GM23338 (cell line): ENCODE results near the gene AVP. TPM values are rescaled to one million over a fixed set of nuclear protein-coding genes. Genes with fewer than 3 reads are reported as not detected.

ENCODE experiments used
- ATAC-seq: fragments of 200-7000 bp; cut with Tn5 transposase; 3 replicates; pipeline ENCODE4 v1.9.1; 2020
- DNase-seq: peaks from one replicate; pipeline ENCODE4 v3.0.0-alpha.2; 2015; ENCODE audit warnings: low spot score
- H2AFZ ChIP-seq: fragments of 200-600 bp; sonication (generic); 2 replicates; pipeline ENCODE4 v1.8.0; 2016; ENCODE audit warnings: antibody characterized with exemption, mild to moderate bottlenecking, moderate library complexity
- H3F3A ChIP-seq: fragments of 200-600 bp; sonication (generic); replicated peaks from 2 replicates; pipeline ENCODE4 v1.8.0; 2017; ENCODE audit warnings: antibody characterized with exemption, mixed run types, low read depth
- H3K27ac ChIP-seq: fragments of 200-600 bp; sonication (generic); 2 replicates; pipeline ENCODE4 v1.6.1; 2016; ENCODE audit warnings: low read depth
- H3K27me3 ChIP-seq: fragments of 200-600 bp; sonication (generic); 2 replicates; pipeline ENCODE4 v1.8.0; 2016; ENCODE audit warnings: mild to moderate bottlenecking, mixed run types, moderate library complexity; ENCODE audit not compliant: insufficient read depth
- H3K36me3 ChIP-seq: fragments of 200-600 bp; sonication (generic); 2 replicates; pipeline ENCODE4 v1.8.0; 2016; ENCODE audit warnings: mild to moderate bottlenecking; ENCODE audit not compliant: insufficient read depth
- H3K4me1 ChIP-seq: fragments of 200-600 bp; sonication (generic); 2 replicates; pipeline ENCODE4 v1.8.0; 2016; ENCODE audit warnings: mild to moderate bottlenecking, moderate library complexity; ENCODE audit not compliant: insufficient read depth
- H3K4me2 ChIP-seq: fragments of 200-600 bp; sonication (generic); 2 replicates; pipeline ENCODE4 v1.7.1; 2017; ENCODE audit warnings: mixed run types
- H3K4me3 ChIP-seq: fragments of 200-600 bp; sonication (generic); 2 replicates; pipeline ENCODE4 v1.6.1; 2016; ENCODE audit warnings: mixed run types
- H3K79me2 ChIP-seq: fragments of 200-600 bp; sonication (generic); replicated peaks from 2 replicates; pipeline ENCODE4 v1.8.0; 2017; ENCODE audit warnings: mild to moderate bottlenecking; ENCODE audit not compliant: insufficient read depth
- H3K9me2 ChIP-seq: fragments of 200-600 bp; sonication (generic); 2 replicates; pipeline ENCODE4 v1.8.0; 2017; ENCODE audit not compliant: insufficient read depth
- H4K20me1 ChIP-seq: fragments of 200-600 bp; sonication (generic); replicated peaks from 2 replicates; pipeline ENCODE4 v1.8.0; 2017; ENCODE audit warnings: mild to moderate bottlenecking; ENCODE audit not compliant: insufficient read depth
- H3K27ac Mint-ChIP-seq: 2 replicates; pipeline ENCODE4 v1.8.0; 2020; ENCODE audit warnings: inconsistent platforms, mild to moderate bottlenecking, moderate library complexity, mixed read lengths
- H3K27me3 Mint-ChIP-seq: 3 replicates; pipeline ENCODE4 v1.8.0; 2022; ENCODE audit warnings: low read depth, mild to moderate bottlenecking, moderate library complexity, mixed read lengths, inconsistent platforms; ENCODE audit not compliant: insufficient read depth, poor library complexity
- H3K36me3 Mint-ChIP-seq: 3 replicates; pipeline ENCODE4 v1.8.0; 2021; ENCODE audit warnings: low read depth, mild to moderate bottlenecking, inconsistent platforms, moderate library complexity, mixed read lengths
- H3K4me1 Mint-ChIP-seq: 3 replicates; pipeline ENCODE4 v1.8.0; 2020; ENCODE audit warnings: mild to moderate bottlenecking, inconsistent platforms, mixed read lengths
- H3K4me3 Mint-ChIP-seq: 3 replicates; pipeline ENCODE4 v1.8.0; 2021; ENCODE audit warnings: moderate library complexity, mild to moderate bottlenecking, inconsistent platforms, mixed read lengths
- H3K9me3 Mint-ChIP-seq: 3 replicates; pipeline ENCODE4 v1.8.0; 2020; ENCODE audit warnings: moderate library complexity, mild to moderate bottlenecking, inconsistent platforms, mixed read lengths
- EZH2phosphoT487 ChIP-seq: fragments of 200-600 bp; sonication (generic); IDR thresholded peaks from one replicate; pipeline ENCODE4 v1.8.1; 2018; ENCODE audit warnings: antibody characterized with exemption; ENCODE audit not compliant: unreplicated experiment
- JUNB ChIP-seq: IDR thresholded peaks from one replicate; pipeline ENCODE4 v1.6.1; 2016; ENCODE audit warnings: antibody characterized with exemption; ENCODE audit not compliant: unreplicated experiment
- ZNF331 ChIP-seq: fragments of 250-450 bp; sonication (Bioruptor Pico); IDR thresholded peaks from 2 replicates; pipeline ENCODE4 v1.5.0; 2020; ENCODE audit warnings: low read depth, mild to moderate bottlenecking, moderate library complexity
- ZNF462 ChIP-seq: fragments of 250-450 bp; sonication (Bioruptor Pico); IDR thresholded peaks from 2 replicates; pipeline ENCODE4 v1.5.0; 2020; ENCODE audit warnings: mild to moderate bottlenecking, moderate library complexity
- polyA plus RNA-seq: library from polyadenylated mRNA; unstranded; fragments of >200 nt; fragmentation: Nextera tagmentation; extraction: Ambion mirVana; gene quantifications from 2 replicates; pipeline ENCODE4 v1.2.1, GENCODE V29; 2016
- total RNA-seq: library from RNA; depleted of rRNA; stranded (reverse); fragments of >200 nt; shearing (Covaris generic); gene quantifications from 2 replicates; pipeline ENCODE4 v1.2.3, GENCODE V29; 2014
- TF ChIP-seq, protein P1 (sequence below), 2 experiments: fragments of 200-600 bp in 1 of 2; sonication (generic) in 1 of 2; conservative IDR thresholded peaks; 2 replicates each; pipeline versions ENCODE4 v1.5.1 to v1.6.1; 2016 to 2017; ENCODE audit warnings: antibody characterized with exemption in 2 of 2, low read depth in 2 of 2, mild to moderate bottlenecking in 2 of 2, moderate library complexity in 1 of 2
- TF ChIP-seq, protein P2 (sequence below): IDR thresholded peaks from 2 replicates; pipeline ENCODE4 v1.6.1; 2016; ENCODE audit warnings: antibody characterized with exemption

AVP gene
- total and polyA plus RNA-seq, 2 experiments from 2014 or later: 0.60 TPM; not detected in 1

- no peaks in the 10 kb centered on the region for H3K79me2 ChIP-seq
- DNase-seq (peak; percentile 83), ATAC-seq (peak; percentile 82)
- H3K9me2 ChIP-seq: no peaks in the 10 kb centered on the region
- no peaks in the 10 kb centered on the region for H3K4me1 ChIP-seq
- H3K4me1 Mint-ChIP-seq: peaks cover 2% of the 10 kb centered on the region; the same call in 1 of the 3 replicates
- no peaks in the 10 kb centered on the region for H3K27me3 ChIP-seq
- no peak overlapping the region for H3K4me3 ChIP-seq
- peaks cover 11% of the 10 kb centered on the region for H3K27me3 Mint-ChIP-seq
- H3K36me3 Mint-ChIP-seq: no peaks in the 10 kb centered on the region
- H3K9me3 Mint-ChIP-seq: no peaks in the 10 kb centered on the region
- no peak overlapping the region for H3K4me3 Mint-ChIP-seq
- TF ChIP-seq, protein P1, sequence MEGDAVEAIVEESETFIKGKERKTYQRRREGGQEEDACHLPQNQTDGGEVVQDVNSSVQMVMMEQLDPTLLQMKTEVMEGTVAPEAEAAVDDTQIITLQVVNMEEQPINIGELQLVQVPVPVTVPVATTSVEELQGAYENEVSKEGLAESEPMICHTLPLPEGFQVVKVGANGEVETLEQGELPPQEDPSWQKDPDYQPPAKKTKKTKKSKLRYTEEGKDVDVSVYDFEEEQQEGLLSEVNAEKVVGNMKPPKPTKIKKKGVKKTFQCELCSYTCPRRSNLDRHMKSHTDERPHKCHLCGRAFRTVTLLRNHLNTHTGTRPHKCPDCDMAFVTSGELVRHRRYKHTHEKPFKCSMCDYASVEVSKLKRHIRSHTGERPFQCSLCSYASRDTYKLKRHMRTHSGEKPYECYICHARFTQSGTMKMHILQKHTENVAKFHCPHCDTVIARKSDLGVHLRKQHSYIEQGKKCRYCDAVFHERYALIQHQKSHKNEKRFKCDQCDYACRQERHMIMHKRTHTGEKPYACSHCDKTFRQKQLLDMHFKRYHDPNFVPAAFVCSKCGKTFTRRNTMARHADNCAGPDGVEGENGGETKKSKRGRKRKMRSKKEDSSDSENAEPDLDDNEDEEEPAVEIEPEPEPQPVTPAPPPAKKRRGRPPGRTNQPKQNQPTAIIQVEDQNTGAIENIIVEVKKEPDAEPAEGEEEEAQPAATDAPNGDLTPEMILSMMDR (conservative IDR thresholded peaks at IDR 0.05; ENCODE audit: low read depth in 2 of 2): peak; percentile 71 to 76
- TF ChIP-seq JUNB (no peak), ZNF462 (CRISPR knock-in tag) (no peak), EZH2phosphoT487 (no peak), ZNF331 (no peak)
- TF ChIP-seq, protein P2, sequence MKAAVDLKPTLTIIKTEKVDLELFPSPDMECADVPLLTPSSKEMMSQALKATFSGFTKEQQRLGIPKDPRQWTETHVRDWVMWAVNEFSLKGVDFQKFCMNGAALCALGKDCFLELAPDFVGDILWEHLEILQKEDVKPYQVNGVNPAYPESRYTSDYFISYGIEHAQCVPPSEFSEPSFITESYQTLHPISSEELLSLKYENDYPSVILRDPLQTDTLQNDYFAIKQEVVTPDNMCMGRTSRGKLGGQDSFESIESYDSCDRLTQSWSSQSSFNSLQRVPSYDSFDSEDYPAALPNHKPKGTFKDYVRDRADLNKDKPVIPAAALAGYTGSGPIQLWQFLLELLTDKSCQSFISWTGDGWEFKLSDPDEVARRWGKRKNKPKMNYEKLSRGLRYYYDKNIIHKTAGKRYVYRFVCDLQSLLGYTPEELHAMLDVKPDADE: no peak
- no peaks in the 10 kb centered on the region for H4K20me1 ChIP-seq
- H3K36me3 ChIP-seq: no peaks in the 10 kb centered on the region
- no peak overlapping the region for H3K27ac Mint-ChIP-seq
- no peak overlapping the region for H3K27ac ChIP-seq
- H3K4me2 ChIP-seq: no peak overlapping the region
- no peak overlapping the region for H2AFZ ChIP-seq
- 0 out of 2 replicates have a peak, but pooled peaks cover 2% of the 10 kb centered on the region for H3F3A ChIP-seq
Measured at GRCh38 chr20:3115190-3116107, 30.9 kb upstream of the AVP start.
